GM12878 (cell line): Measurements from ENCODE around the gene IER3. TPM values are rescaled to one million over a fixed set of nuclear protein-coding genes. Genes with fewer than 3 reads are reported as not detected.
A peak's percentile ranks its signal among the peaks of the same experiment; 100 is the strongest.

Source experiments
- ATAC-seq: fragments of 200-7000 bp; cut with Tn5 transposase; 3 replicates; pipeline ENCODE4 v1.9.1; 2020; ENCODE audit warnings: mild to moderate bottlenecking, moderate library complexity
- BruUV-seq: library from RNA; stranded (reverse); fragments of 400-500 nt; replicated peaks from 2 replicates; lab custom pipeline; 2021; lab: Mats Ljungman, UMichigan
- CTCF ChIA-PET: fragments of 300-600 bp; sonication (Branson Sonifier 250); formaldehyde crosslinking; extraction: SDS; loops from one replicate; lab custom pipeline; 2021; ENCODE audit warnings: inconsistent platforms; lab: Yijun Ruan, JAX
- POLR2A ChIA-PET: fragments of 350-600 bp; formaldehyde crosslinking; extraction: SDS; loops from one replicate; lab custom pipeline; 2021; ENCODE audit warnings: inconsistent platforms; lab: Charles Lee
- RAD21 ChIA-PET: fragments of 300-600 bp; sonication (Branson Sonifier 250); formaldehyde crosslinking; loops from one replicate; lab custom pipeline; 2023; ENCODE audit warnings: antibody characterized with exemption; ENCODE audit not compliant: unreplicated experiment; lab: Charles Lee
- SMC1A ChIA-PET: fragments of 300-600 bp; sonication (Branson Sonifier 250); formaldehyde crosslinking; loops from one replicate; lab custom pipeline; 2023; ENCODE audit not compliant: unreplicated experiment, uncharacterized antibody; lab: Charles Lee
- DNase-seq: peaks from one replicate; pipeline ENCODE4 v3.0.0-alpha.2; 2011; ENCODE audit warnings: low read depth, low spot score
- FAIRE-seq: peaks from 3 replicates; lab custom pipeline; 2011; peaks lifted over from hg19 to GRCh38; lab: Jason Lieb, UNC
- H2AFZ ChIP-seq: 2 replicates; pipeline ENCODE4 v1.6.0; 2011; ENCODE audit warnings: low read depth, low read length, control low read depth; ENCODE audit not compliant: control insufficient read depth
- H3K27ac ChIP-seq: 2 replicates; pipeline ENCODE4 v1.5.1; 2011; ENCODE audit warnings: control low read depth; ENCODE audit not compliant: control insufficient read depth, insufficient read depth
- H3K27me3 ChIP-seq, 2 experiments: replicated peaks in 1 of 2; 2 replicates each; pipeline versions ENCODE4 v1.6.0 to v1.6.1; 2011; ENCODE audit warnings: low read length in 1 of 2; ENCODE audit not compliant: control insufficient read depth in 2 of 2, insufficient read depth in 2 of 2
- H3K36me3 ChIP-seq, 2 experiments: 2 replicates each; pipeline ENCODE4 v1.5.1; 2011; ENCODE audit warnings: low read length in 1 of 2; ENCODE audit not compliant: control insufficient read depth in 2 of 2, insufficient read depth in 2 of 2
- H3K4me1 ChIP-seq: 2 replicates; pipeline ENCODE4 v1.6.1; 2011; ENCODE audit warnings: mild to moderate bottlenecking, low read length, moderate library complexity, mixed read lengths; ENCODE audit not compliant: control insufficient read depth, insufficient read depth
- H3K4me2 ChIP-seq: 2 replicates; pipeline ENCODE4 v1.6.0; 2011; ENCODE audit warnings: control low read depth; ENCODE audit not compliant: control insufficient read depth, insufficient read depth
- H3K4me3 ChIP-seq: fragments of 200-600 bp; sonication (generic); 2 replicates; pipeline ENCODE4 v1.5.1; 2016
- H3K79me2 ChIP-seq: 2 replicates; pipeline ENCODE4 v1.6.0; 2011; ENCODE audit warnings: low read length; ENCODE audit not compliant: control insufficient read depth, insufficient read depth
- H3K9ac ChIP-seq: 2 replicates; pipeline ENCODE4 v1.8.0; 2011; ENCODE audit warnings: low read length, control low read depth, mixed read lengths; ENCODE audit not compliant: control insufficient read depth, insufficient read depth
- H3K9me3 ChIP-seq: replicated peaks from 3 replicates; pipeline ENCODE4 v1.5.1; 2011; ENCODE audit warnings: mild to moderate bottlenecking, low read length; ENCODE audit not compliant: control insufficient read depth, insufficient read depth
- H4K20me1 ChIP-seq: 2 replicates; pipeline ENCODE4 v1.6.0; 2011; ENCODE audit not compliant: control insufficient read depth, insufficient read depth
- CBX5 ChIP-seq: sonication (generic); IDR thresholded peaks from 2 replicates; pipeline ENCODE4 v1.6.1; 2016; ENCODE audit warnings: low read depth, moderate library complexity, mild to moderate bottlenecking, inconsistent platforms
- LARP7 ChIP-seq: fragments of 450-650 bp; IDR thresholded peaks from 2 replicates; pipeline ENCODE4 v1.6.1; 2017; ENCODE audit warnings: mild to moderate bottlenecking
- MAX ChIP-seq: IDR thresholded peaks from 2 replicates; pipeline ENCODE4 v1.6.1; 2012; ENCODE audit warnings: low read depth, low read length, improper control_type of control experiment
- MEF2B ChIP-seq: fragments of 450-650 bp; IDR thresholded peaks from 2 replicates; pipeline ENCODE4 v1.6.1; 2018; ENCODE audit warnings: mild to moderate bottlenecking, moderate library complexity; ENCODE audit not compliant: partially characterized antibody, poor library complexity, severe bottlenecking
- POU2F2 ChIP-seq: IDR thresholded peaks from 3 replicates; pipeline ENCODE4 v1.6.1; 2011; ENCODE audit warnings: low read depth, mild to moderate bottlenecking, low read length, borderline replicate concordance
- SIX5 ChIP-seq: IDR thresholded peaks from 2 replicates; pipeline ENCODE4 v1.6.1; 2011; ENCODE audit warnings: mild to moderate bottlenecking, low read depth, low read length, moderate library complexity; ENCODE audit not compliant: severe bottlenecking
- SMAD1 ChIP-seq: fragments of 450-650 bp; IDR thresholded peaks from 2 replicates; pipeline ENCODE4 v1.6.1; 2018; ENCODE audit warnings: mild to moderate bottlenecking, low read depth; ENCODE audit not compliant: partially characterized antibody
- SRF ChIP-seq, 2 experiments: IDR thresholded peaks; 2 replicates each; pipeline ENCODE4 v1.6.1; 2011; ENCODE audit warnings: low read depth in 2 of 2, low read length in 2 of 2, mild to moderate bottlenecking in 1 of 2, moderate library complexity in 1 of 2
- YBX1 ChIP-seq: fragments of 450-650 bp; IDR thresholded peaks from 2 replicates; pipeline ENCODE4 v1.6.1; 2016; ENCODE audit warnings: antibody characterized with exemption
- ZNF24 ChIP-seq: fragments of 450-650 bp; IDR thresholded peaks from 2 replicates; pipeline ENCODE4 v1.6.1; 2017; ENCODE audit warnings: antibody characterized with exemption, mild to moderate bottlenecking
- WGBS: methylation state at CpG from one replicate; pipeline ENCODE4 v1.1.6; 2016; ENCODE audit warnings: low lambda C conversion rate; ENCODE audit not compliant: insufficient replicate concordance, insufficient coverage; ENCODE audit errors: missing lambda C conversion rate; 5-methylcytosine and 5-hydroxymethylcytosine counted together
- in situ Hi-C: fragments of 300-500 bp; cut with MboI; formaldehyde crosslinking; loops from 9 replicates; pipeline ENCODE4 v1.14.3; 2018; ENCODE audit warnings: mixed read lengths
- intact Hi-C: fragments of 100-400 bp; cut with micrococcal nuclease; formaldehyde crosslinking; loops from one replicate; pipeline ENCODE4 v1.14.2; 2022; ENCODE audit not compliant: unreplicated experiment
- polyA plus RNA-seq, 11 experiments: library from polyadenylated mRNA; depleted of rRNA in 4 of 11; unstranded in 6 of 11; stranded (reverse) in 5 of 11; fragments of >200 nt; fragmentation: Nextera tagmentation in 4 of 11; fragmentation: Illumina TruSeq in 1 of 11; extraction: Ambion mirVana in 4 of 11; extraction: Trizol in 1 of 11; gene quantifications; 1 replicate in 1 of 11; 2 replicates in 10 of 11; pipeline versions ENCODE4 v1.2.1 to v1.2.3, GENCODE V29; 2011 to 2016; ENCODE audit warnings: inconsistent platforms in 2 of 11, missing spikeins in 2 of 11, low read depth in 1 of 11
- total RNA-seq, 4 experiments: library from RNA; depleted of rRNA in 3 of 4; stranded (reverse); fragments of >200 nt in 3 of 4; fragmentation: Illumina TruSeq in 1 of 4; extraction: Trizol in 1 of 4; gene quantifications; 2 replicates each; pipeline versions ENCODE4 v1.2.1 to v1.2.3, GENCODE V29; 2013 to 2021
- TF ChIP-seq, protein P1 (sequence below): IDR thresholded peaks from 2 replicates; pipeline ENCODE4 v1.6.1; 2011; ENCODE audit warnings: borderline replicate concordance, low read depth, mild to moderate bottlenecking, moderate library complexity, low read length; ENCODE audit not compliant: insufficient read depth, poor library complexity, severe bottlenecking
- TF ChIP-seq, protein P2 (sequence below): IDR thresholded peaks from 2 replicates; pipeline ENCODE4 v1.6.1; 2011; ENCODE audit warnings: borderline replicate concordance, low read depth, mild to moderate bottlenecking, moderate library complexity, mixed read lengths, low read length; ENCODE audit not compliant: insufficient read depth; ENCODE audit errors: extremely low read length

The IER3 gene
- total and polyA plus RNA-seq, 10 of the 15 experiments (the other 5 are each of a cell fraction or from before 2014, with no cell fraction given) = 1.9 to 100 (median 32.3) TPM

GRCh38 chr6:30760549-30760948 is 16.2 kb upstream of the IER3 start:
- intact Hi-C loops = no loop called here
- CTCF ChIA-PET = interaction anchor here (1.3 to 2.1 kb wide), 4 partner anchors 13 to 62 kb away, joined by 4 to 8 read pairs (median 6); no protein-coding TSS in a partner anchor
- no peak overlapping the region for H2AFZ ChIP-seq
- 95% methylated on average over 8 of the region's 8 CpGs for WGBS
- in situ Hi-C loops = no loop called here
- TF ChIP-seq SMAD1 (no peak), MAX (no peak), CBX5 (no peak)
- H3K36me3 ChIP-seq = no peaks in the 10 kb centered on the region
- no peak for FAIRE-seq
- SMC1A ChIA-PET = interaction anchor here (0.8 to 5.4 kb wide), 8 partner anchors 10 to 62 kb away, joined by 3 to 55 read pairs (median 4); no protein-coding TSS in a partner anchor
- no peaks in the 10 kb centered on the region; the same call in 2 of the 3 replicates for H3K9me3 ChIP-seq
- H3K4me1 ChIP-seq = peaks cover 22% of the 10 kb centered on the region; the same call in 1 of the 2 replicates
- no peak overlapping the region for H3K27ac ChIP-seq
- no peak for ATAC-seq
- no peak overlapping the region for H3K9ac ChIP-seq
- RAD21 ChIA-PET = interaction anchor here (0.7 to 2.1 kb wide), 7 partner anchors 9 to 153 kb away, joined by 3 to 10 read pairs (median 3); partner anchors contain the start of gene VARS2
- POLR2A ChIA-PET = interaction anchor here (0.8 to 4.2 kb wide), 9 partner anchors 9 to 70 kb away, joined by 3 to 49 read pairs (median 4); partner anchors contain the start of gene IER3
- no peaks in the 10 kb centered on the region for H4K20me1 ChIP-seq
- H3K27me3 ChIP-seq = no peaks in the 10 kb centered on the region
- H3K79me2 ChIP-seq = no peaks in the 10 kb centered on the region
- BruUV-seq = no TSS peak
- DNase-seq = no peak
- no peak overlapping the region for H3K4me2 ChIP-seq
- no peak overlapping the region for H3K4me3 ChIP-seq

DNA sequence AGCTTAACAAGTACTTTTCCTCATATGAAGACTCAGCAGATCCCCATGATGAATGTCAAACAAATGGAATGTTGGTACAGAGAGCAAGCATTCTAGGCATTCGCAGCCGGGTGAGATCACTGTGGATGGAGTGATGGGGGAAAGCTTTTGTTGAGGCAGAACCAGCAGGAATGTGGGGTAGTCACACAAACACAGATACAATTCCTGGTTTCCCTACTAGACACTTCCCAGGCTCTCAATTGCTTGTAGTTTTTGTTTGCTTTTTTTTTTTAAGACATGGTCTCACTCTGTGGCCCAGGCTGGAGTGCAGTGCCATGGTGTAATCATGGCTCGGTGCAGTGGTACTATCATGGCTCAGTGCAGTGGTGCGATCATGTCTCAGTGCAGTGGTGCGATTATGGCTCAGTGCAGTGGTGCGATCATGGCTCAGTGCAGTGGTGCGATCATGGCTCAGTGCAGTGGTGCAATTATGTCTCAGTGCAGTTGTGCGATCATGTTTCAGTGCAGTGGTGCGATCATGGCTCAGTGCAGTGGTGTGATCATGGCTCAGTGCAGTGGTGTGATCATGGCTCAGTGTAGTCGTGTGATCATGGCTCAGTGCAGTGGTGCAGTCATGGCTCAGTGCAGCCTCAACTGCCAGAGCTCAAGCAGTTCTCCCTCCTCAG is 15.4 kb upstream of the IER3 start:
- Histone ChIP-seq H3K9ac (no peak overlapping the region), H3K9me3 (no peaks in the 10 kb centered on the region; the same call in 2 of the 3 replicates), H2AFZ (no peak overlapping the region), H3K79me2 (no peaks in the 10 kb centered on the region), H4K20me1 (no peaks in the 10 kb centered on the region), H3K27ac (peak overlapping the region; percentile 35; the same call in 1 of the 2 replicates), H3K4me3 (no peak overlapping the region), H3K4me1 (peaks cover 22% of the 10 kb centered on the region; the same call in 1 of the 2 replicates), H3K36me3 (no peaks in the 10 kb centered on the region), H3K27me3 (no peaks in the 10 kb centered on the region), H3K4me2 (no peak overlapping the region)
- WGBS = 46% methylated on average over 10 of the region's 10 CpGs
- no peak for ATAC-seq
- FAIRE-seq = no peak
- DNase-seq = no peak
- intact Hi-C loops (loop anchor here (1.0 to 2.0 kb wide), 2 partner anchors 52 to 73 kb away; partner anchors contain the start of gene PPP1R18), in situ Hi-C loops (no loop called here)
- ChIA-PET CTCF (interaction anchor here (0.7 to 4.5 kb wide), 18 partner anchors 8 to 541 kb away, joined by 3 to 39 read pairs (median 4); partner anchors contain the start of gene IER3), SMC1A (interaction anchor here (0.6 to 5.4 kb wide), 18 partner anchors 9 to 264 kb away, joined by 3 to 65 read pairs (median 4); no protein-coding TSS in a partner anchor), RAD21 (interaction anchor here (0.7 to 4.5 kb wide), 21 partner anchors 9 to 154 kb away, joined by 3 to 62 read pairs (median 6); partner anchors contain the start of genes DDR1, FLOT1, IER3 and MDC1), POLR2A (interaction anchor here (0.5 to 4.3 kb wide), 17 partner anchors 9 to 153 kb away, joined by 3 to 42 read pairs (median 7); partner anchors contain the start of genes FLOT1 and IER3)
- no TSS peak for BruUV-seq
- TF ChIP-seq, protein P1, sequence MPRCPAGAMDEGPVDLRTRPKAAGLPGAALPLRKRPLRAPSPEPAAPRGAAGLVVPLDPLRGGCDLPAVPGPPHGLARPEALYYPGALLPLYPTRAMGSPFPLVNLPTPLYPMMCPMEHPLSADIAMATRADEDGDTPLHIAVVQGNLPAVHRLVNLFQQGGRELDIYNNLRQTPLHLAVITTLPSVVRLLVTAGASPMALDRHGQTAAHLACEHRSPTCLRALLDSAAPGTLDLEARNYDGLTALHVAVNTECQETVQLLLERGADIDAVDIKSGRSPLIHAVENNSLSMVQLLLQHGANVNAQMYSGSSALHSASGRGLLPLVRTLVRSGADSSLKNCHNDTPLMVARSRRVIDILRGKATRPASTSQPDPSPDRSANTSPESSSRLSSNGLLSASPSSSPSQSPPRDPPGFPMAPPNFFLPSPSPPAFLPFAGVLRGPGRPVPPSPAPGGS = peak; percentile 98
- TF ChIP-seq, protein P2, sequence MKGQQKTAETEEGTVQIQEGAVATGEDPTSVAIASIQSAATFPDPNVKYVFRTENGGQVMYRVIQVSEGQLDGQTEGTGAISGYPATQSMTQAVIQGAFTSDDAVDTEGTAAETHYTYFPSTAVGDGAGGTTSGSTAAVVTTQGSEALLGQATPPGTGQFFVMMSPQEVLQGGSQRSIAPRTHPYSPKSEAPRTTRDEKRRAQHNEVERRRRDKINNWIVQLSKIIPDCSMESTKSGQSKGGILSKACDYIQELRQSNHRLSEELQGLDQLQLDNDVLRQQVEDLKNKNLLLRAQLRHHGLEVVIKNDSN = no peak
- TF ChIP-seq POU2F2 (no peak), LARP7 (no peak), MEF2B (no peak), SIX5 (no peak), YBX1 (no peak), SRF (IDR thresholded peaks at IDR 0.05; ENCODE audit: low read depth in 2 of 2, low read length in 2 of 2) (no peak), ZNF24 (peak; percentile 88)
